GM10248 (cell line): Measurements from ENCODE around the gene FBL.

Experiments used
- CTCF ChIA-PET: fragments of 300-600 bp; sonication (Branson Sonifier 250); formaldehyde crosslinking; extraction: SDS; loops from one replicate; lab custom pipeline; 2021; ENCODE audit warnings: antibody characterized with exemption; lab: Yijun Ruan, JAX
- POLR2A ChIA-PET: fragments of 350-650 bp; sonication (Branson Sonifier 250); formaldehyde crosslinking; extraction: SDS; loops from one replicate; lab custom pipeline; 2020; ENCODE audit warnings: antibody characterized with exemption; lab: Yijun Ruan, JAX
- DNase-seq: peaks from one replicate; pipeline ENCODE4 v3.0.0; 2012; ENCODE audit errors: extremely low spot score
- CTCF ChIP-seq: IDR thresholded peaks from 2 replicates; pipeline ENCODE4 v1.5.1; 2012; ENCODE audit warnings: mild to moderate bottlenecking, low read depth; ENCODE audit errors: extremely low read depth, missing control alignments, control extremely low read depth

The FBL gene

GRCh38 chr19:39830406-39830805 is 15.8 kb downstream of the FBL start:
- CTCF ChIA-PET: interaction anchor here (3.2 kb wide), 1 partner anchor 13 kb away, joined by 18 read pairs; the partner anchor contains the start of gene FBL
- no peak for DNase-seq
- no peak for TF ChIP-seq CTCF
- POLR2A ChIA-PET: no interaction called here

GRCh38 chr19:39829702-39830275 is 16.4 kb downstream of the FBL start:
- no peak for TF ChIP-seq CTCF
- ChIA-PET CTCF (interaction anchor here (1.2 to 3.2 kb wide), 2 partner anchors 14 to 37 kb away, joined by 6 to 18 read pairs; partner anchors contain the start of gene FBL), POLR2A (interaction anchor here (0.6 to 0.7 kb wide), 2 partner anchors 47 to 113 kb away, joined by 3 read pairs; no protein-coding TSS in a partner anchor)
- no peak for DNase-seq

GRCh38 chr19:39828654-39829032 is 17.5 kb downstream of the FBL start:
- DNase-seq: no peak
- no peak for TF ChIP-seq CTCF
- POLR2A ChIA-PET: no interaction called here
- CTCF ChIA-PET: interaction anchor here (0.8 to 3.2 kb wide), 4 partner anchors 13 to 36 kb away, joined by 3 to 18 read pairs (median 6); partner anchors contain the start of gene FBL

GRCh38 chr19:39828015-39828653 is 18.0 kb downstream of the FBL start:
- ChIA-PET CTCF (interaction anchor here (0.8 to 3.2 kb wide), 3 partner anchors 13 to 36 kb away, joined by 3 to 18 read pairs (median 5); partner anchors contain the start of gene FBL), POLR2A (no interaction called here)
- no peak for TF ChIP-seq CTCF
- no peak for DNase-seq

GRCh38 chr19:39827216-39827615 is 19.0 kb downstream of the FBL start:
- no peak for TF ChIP-seq CTCF
- CTCF ChIA-PET: interaction anchor here (1.4 to 3.2 kb wide), 2 partner anchors 17 to 35 kb away, joined by 5 to 18 read pairs; partner anchors contain the start of gene FBL
- POLR2A ChIA-PET: no interaction called here
- no peak for DNase-seq

- CTCF ChIA-PET: no interaction called here
- POLR2A ChIA-PET: no interaction called here
- no peak for DNase-seq
- TF ChIP-seq CTCF: no peak
Observed at GRCh38 chr19:39826311-39826945, 19.8 kb downstream of the FBL start.
